GM23248 (cell line): Measurements from ENCODE around the gene MAP3K5.

ENCODE experiments used
- EZH2 ChIP-seq: fragments of 200-600 bp; sonication (generic); IDR thresholded peaks from 2 replicates; pipeline ENCODE4 v1.6.1; 2018; ENCODE audit warnings: antibody characterized with exemption, mild to moderate bottlenecking; ENCODE audit not compliant: insufficient read depth, poor library complexity, severe bottlenecking
- EZH2phosphoT487 ChIP-seq: fragments of 200-600 bp; sonication (generic); IDR thresholded peaks from 2 replicates; pipeline ENCODE4 v1.6.1; 2018; ENCODE audit warnings: antibody characterized with exemption, moderate library complexity, mild to moderate bottlenecking, low read depth; ENCODE audit not compliant: insufficient read depth

DNA sequence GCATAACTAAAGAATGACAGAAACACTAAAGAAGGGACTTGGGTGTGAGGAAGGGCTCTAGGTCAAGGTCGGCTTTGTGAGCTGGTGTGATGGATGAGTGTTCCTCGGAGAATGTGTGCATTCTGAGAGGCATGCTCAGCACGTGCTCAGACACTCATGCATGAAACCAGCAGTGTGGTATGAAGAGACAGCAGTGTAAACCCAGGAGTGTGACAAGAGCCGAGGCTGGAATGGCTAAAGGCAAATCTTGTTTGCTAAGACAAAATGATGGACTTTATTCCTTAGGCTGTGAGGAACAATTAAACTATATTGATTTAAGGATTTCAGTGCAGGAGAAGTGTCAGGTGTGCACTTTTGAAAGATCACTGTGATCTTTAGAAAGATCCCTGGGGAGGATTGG is 134.6 kb downstream of the MAP3K5 start:
- TF ChIP-seq EZH2 (no peak), EZH2phosphoT487 (no peak)
